Measurements from ENCODE around the gene EBNA1BP2.

GRCh38 chr1:43140583-43140982, 31.5 kb downstream of the EBNA1BP2 start:
- TF ChIP-seq CTCF (IDR thresholded peaks at IDR 0.05) (no peak), POLR2A (IDR thresholded peaks at IDR 0.05) (no peak)

All from uterus (tissue), 2 donors.